ENCODE measurements around the gene RUSC1. TPM values are rescaled to one million over a fixed set of nuclear protein-coding genes. Genes with fewer than 3 reads are reported as not detected.

RUSC1 gene
- total and polyA plus RNA-seq, 2 of the 8 experiments (the other 6 are each of a cell fraction or from before 2014, with no cell fraction given) = 54.6 to 90.4 TPM

- no peak overlapping the region for H3K4ac ChIP-seq (replicated peaks; ENCODE audit: insufficient read length, low read depth, low read length)
- no peak overlapping the region for H3K23ac ChIP-seq (ENCODE audit: insufficient read length)
- no peak overlapping the region for H4K91ac ChIP-seq (replicated peaks; ENCODE audit: insufficient read length, low read length)
- H3K4me1 ChIP-seq (replicated peaks in 1 of 4; ENCODE audit: control insufficient read depth in 3 of 4, insufficient read depth in 4 of 4, low read length in 3 of 4) = peaks cover 9 to 10% (median 10%) of the 10 kb centered on the region in 4 experiments
- 0 out of 2 replicates have a peak overlapping the region, but pooled peaks have one; percentile 46 for H2BK15ac ChIP-seq (ENCODE audit: low read length)
- H3K79me1 ChIP-seq (ENCODE audit: low read depth, low read length) = no peaks in the 10 kb centered on the region; the same call in 1 of the 2 replicates
- no peak overlapping the region for H3K9ac ChIP-seq (replicated peaks in 1 of 4; ENCODE audit: extremely low read depth in 1 of 4, low read depth in 3 of 4, low read length in 3 of 4)
- H3K56ac ChIP-seq (replicated peaks; ENCODE audit: insufficient read length, low read depth, low read length) = no peak overlapping the region
- no peak overlapping the region for H2BK5ac ChIP-seq (ENCODE audit: low read depth, low read length)
- H2AK5ac ChIP-seq (ENCODE audit: low read depth, low read length) = no peak overlapping the region
- H3K4me2 ChIP-seq (ENCODE audit: insufficient read depth in 1 of 2, low read depth in 2 of 2, low read length in 2 of 2) = no peak overlapping the region
- H2BK12ac ChIP-seq (ENCODE audit: low read depth, low read length) = 0 out of 2 replicates have a peak overlapping the region, but pooled peaks have one; percentile 27
- FAIRE-seq (no peak), DNase-seq (ENCODE audit: low read depth in 1 of 2, low spot score in 2 of 2) (no peak)
- H2AFZ ChIP-seq (ENCODE audit: low read length) = no peak overlapping the region
- H3K36me3 ChIP-seq (ENCODE audit: control insufficient read depth in 2 of 4, insufficient read depth in 4 of 4, low read length in 3 of 4) = no peaks in the 10 kb centered on the region; a peak in 1 of 8 replicates
- H3K79me2 ChIP-seq (ENCODE audit: control insufficient read depth in 1 of 2, insufficient read depth in 2 of 2, low read length in 2 of 2) = no peaks in the 10 kb centered on the region
- CTCF ChIA-PET (ENCODE audit: partially characterized antibody) = interaction anchor here (3.2 to 8.4 kb wide), 3 partner anchors 24 to 40 kb away, joined by 15 to 79 read pairs (median 50); partner anchors contain the start of genes FDPS and RUSC1
- no peak overlapping the region for H2BK120ac ChIP-seq (replicated peaks; ENCODE audit: low read depth, low read length)
- no peak overlapping the region for H4K5ac ChIP-seq (ENCODE audit: insufficient read length, low read depth, low read length)
- no peaks in the 10 kb centered on the region for H3K9me3 ChIP-seq (ENCODE audit: insufficient read depth in 2 of 2, low read depth in 1 of 2, low read length in 1 of 2)
- H3K27me3 ChIP-seq (replicated peaks in 1 of 4; ENCODE audit: control insufficient read depth in 3 of 4, extremely low read depth in 1 of 4, insufficient read depth in 3 of 4, low read length in 3 of 4) = no peaks in the 10 kb centered on the region
- H4K20me1 ChIP-seq (replicated peaks in 1 of 2; ENCODE audit: control insufficient read depth in 1 of 2, insufficient read depth in 2 of 2, low read length in 2 of 2) = no peaks in the 10 kb centered on the region
- POLR2A ChIA-PET (ENCODE audit: partially characterized antibody) = interaction anchor here (0.6 to 2.5 kb wide), 4 partner anchors 9 to 196 kb away, joined by 3 to 10 read pairs (median 4); no protein-coding TSS in a partner anchor
- no peak overlapping the region for H3K18ac ChIP-seq (ENCODE audit: extremely low read depth, low read length)
- no peak overlapping the region for H2BK20ac ChIP-seq (ENCODE audit: low read length)
- no peak overlapping the region for H4K8ac ChIP-seq (ENCODE audit: extremely low read depth, insufficient read depth, low read length)
- WGBS, 2 experiments (ENCODE audit: extremely low coverage in 1 of 2, insufficient coverage in 1 of 2, insufficient read length in 1 of 2, insufficient replicate concordance in 2 of 2, low coverage in 1 of 2, low lambda C conversion rate in 2 of 2, missing lambda C conversion rate in 1 of 2) = 94% methylated on average over 26 of the region's 29 CpGs; no CpG with 5 or more reads in 1 of the 2 experiments
- no peak overlapping the region for H3K4me3 ChIP-seq (ENCODE audit: extremely low read depth in 1 of 4, insufficient read depth in 2 of 4, low read depth in 3 of 4, low read length in 4 of 4)
- no peak overlapping the region for H3K14ac ChIP-seq (ENCODE audit: insufficient read length)
- H3K23me2 ChIP-seq (ENCODE audit: low read depth, low read length) = peaks cover 4% of the 10 kb centered on the region; the same call in 1 of the 2 replicates
- H3K27ac ChIP-seq (ENCODE audit: low read depth, low read length) = no peak overlapping the region
- no peak for TF ChIP-seq ATF2 (IDR thresholded peaks at IDR 0.05; ENCODE audit: low read length)
- TF ChIP-seq BRCA1 (IDR thresholded peaks at IDR 0.05; ENCODE audit: low read depth, low read length) = no peak
- no peak for TF ChIP-seq RXRA (IDR thresholded peaks at IDR 0.05; ENCODE audit: insufficient read depth, low read depth, low read length)
- TF ChIP-seq SIN3A (conservative IDR thresholded peaks at IDR 0.05 in 1 of 2, IDR thresholded peaks at IDR 0.05 in 1 of 2; ENCODE audit: low read depth in 1 of 2, low read length in 2 of 2) = no peak
- no peak for TF ChIP-seq CHD2 (IDR thresholded peaks at IDR 0.05; ENCODE audit: low read length)
- TF ChIP-seq EGR1 (IDR thresholded peaks at IDR 0.05; ENCODE audit: borderline replicate concordance, low read depth, low read length) = no peak
- TF ChIP-seq, protein P1, sequence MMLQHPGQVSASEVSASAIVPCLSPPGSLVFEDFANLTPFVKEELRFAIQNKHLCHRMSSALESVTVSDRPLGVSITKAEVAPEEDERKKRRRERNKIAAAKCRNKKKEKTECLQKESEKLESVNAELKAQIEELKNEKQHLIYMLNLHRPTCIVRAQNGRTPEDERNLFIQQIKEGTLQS (IDR thresholded peaks at IDR 0.05; ENCODE audit: insufficient read depth, low read depth, low read length) = no peak
- no peak for TF ChIP-seq PHF8 (conservative IDR thresholded peaks at IDR 0.05; ENCODE audit: low read depth, low read length)
- TF ChIP-seq BCL11A (IDR thresholded peaks at IDR 0.05; ENCODE audit: low read depth in 2 of 2, low read length in 2 of 2) = no peak
- TF ChIP-seq TCF12 (IDR thresholded peaks at IDR 0.05; ENCODE audit: low read depth, low read length) = no peak
Measured at GRCh38 chr1:155282488-155283091, 38.1 kb upstream of the RUSC1 start.
